Effector memory CD4-positive, alpha-beta T cell (primary cell): ENCODE measurements around the gene SIGMAR1.

ENCODE experiments used
- DNase-seq, 3 donors: peaks; one replicate each; pipeline ENCODE4 v3.0.0-alpha.2; 2020
- H3K27ac ChIP-seq: 2 replicates; pipeline ENCODE4 v1.7.0; 2013; ENCODE audit warnings: mild to moderate bottlenecking, low read length, moderate library complexity; ENCODE audit not compliant: insufficient read depth, poor library complexity, severe bottlenecking
- H3K27me3 ChIP-seq: replicated peaks from 2 replicates; pipeline ENCODE4 v1.7.0; 2013; ENCODE audit warnings: mild to moderate bottlenecking, low read length; ENCODE audit not compliant: insufficient read depth, control insufficient read depth, poor library complexity, severe bottlenecking
- H3K36me3 ChIP-seq: 2 replicates; pipeline ENCODE4 v1.7.0; 2013; ENCODE audit warnings: mild to moderate bottlenecking, low read length, moderate library complexity; ENCODE audit not compliant: control insufficient read depth, insufficient read depth
- H3K4me1 ChIP-seq: 2 replicates; pipeline ENCODE4 v1.7.0; 2013; ENCODE audit warnings: low read length, mild to moderate bottlenecking; ENCODE audit not compliant: control insufficient read depth, insufficient read depth, poor library complexity, severe bottlenecking
- H3K4me3 ChIP-seq: 2 replicates; pipeline ENCODE4 v1.7.0; 2013; ENCODE audit warnings: low read length, low read depth, mild to moderate bottlenecking; ENCODE audit not compliant: insufficient read depth, poor library complexity, severe bottlenecking
- H3K9me3 ChIP-seq: 2 replicates; pipeline ENCODE4 v1.7.0; 2013; ENCODE audit warnings: mild to moderate bottlenecking, low read length, moderate library complexity; ENCODE audit not compliant: control insufficient read depth

The SIGMAR1 gene

DNA sequence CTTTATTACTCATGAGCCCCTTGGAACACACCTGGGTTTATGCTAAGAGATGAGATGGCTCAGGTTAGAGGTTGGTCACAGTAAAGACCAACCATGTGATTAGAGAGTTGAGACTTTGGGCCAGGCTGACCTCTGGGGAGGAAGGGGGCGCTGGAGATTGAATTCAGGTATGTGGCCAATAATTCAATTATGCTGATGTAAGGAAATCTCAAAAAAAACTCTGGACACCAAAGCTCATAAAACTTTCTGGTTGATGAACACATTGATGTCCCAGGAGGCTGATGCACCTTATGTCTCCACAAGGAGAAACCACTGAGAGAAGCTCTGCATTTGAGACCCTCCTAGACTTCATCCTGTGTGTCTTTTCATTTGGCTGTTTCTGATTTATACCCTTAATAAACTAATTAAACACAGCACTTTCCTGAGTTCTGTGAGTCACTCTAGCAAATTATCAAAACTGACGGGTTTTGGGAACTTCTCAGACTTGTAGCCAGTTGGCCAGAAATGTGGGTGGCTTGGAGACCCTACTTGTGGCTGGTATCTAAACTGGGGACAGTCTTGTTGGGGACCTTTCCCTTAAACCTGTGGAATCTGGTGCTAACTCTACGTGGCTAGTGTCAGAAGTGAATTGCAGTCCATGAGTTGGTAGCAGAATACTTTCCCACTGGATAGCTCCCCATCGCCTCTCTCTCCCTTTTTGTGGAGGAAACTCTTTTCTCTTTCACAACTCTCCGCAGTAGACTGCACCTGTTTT, 32.4 kb upstream of the SIGMAR1 start:
- Histone ChIP-seq H3K4me1 (peaks cover 4% of the 10 kb centered on the region), H3K27me3 (no peaks in the 10 kb centered on the region), H3K4me3 (no peak overlapping the region), H3K36me3 (no peaks in the 10 kb centered on the region), H3K9me3 (no peaks in the 10 kb centered on the region), H3K27ac (no peak overlapping the region)
- no peak for DNase-seq

DNA sequence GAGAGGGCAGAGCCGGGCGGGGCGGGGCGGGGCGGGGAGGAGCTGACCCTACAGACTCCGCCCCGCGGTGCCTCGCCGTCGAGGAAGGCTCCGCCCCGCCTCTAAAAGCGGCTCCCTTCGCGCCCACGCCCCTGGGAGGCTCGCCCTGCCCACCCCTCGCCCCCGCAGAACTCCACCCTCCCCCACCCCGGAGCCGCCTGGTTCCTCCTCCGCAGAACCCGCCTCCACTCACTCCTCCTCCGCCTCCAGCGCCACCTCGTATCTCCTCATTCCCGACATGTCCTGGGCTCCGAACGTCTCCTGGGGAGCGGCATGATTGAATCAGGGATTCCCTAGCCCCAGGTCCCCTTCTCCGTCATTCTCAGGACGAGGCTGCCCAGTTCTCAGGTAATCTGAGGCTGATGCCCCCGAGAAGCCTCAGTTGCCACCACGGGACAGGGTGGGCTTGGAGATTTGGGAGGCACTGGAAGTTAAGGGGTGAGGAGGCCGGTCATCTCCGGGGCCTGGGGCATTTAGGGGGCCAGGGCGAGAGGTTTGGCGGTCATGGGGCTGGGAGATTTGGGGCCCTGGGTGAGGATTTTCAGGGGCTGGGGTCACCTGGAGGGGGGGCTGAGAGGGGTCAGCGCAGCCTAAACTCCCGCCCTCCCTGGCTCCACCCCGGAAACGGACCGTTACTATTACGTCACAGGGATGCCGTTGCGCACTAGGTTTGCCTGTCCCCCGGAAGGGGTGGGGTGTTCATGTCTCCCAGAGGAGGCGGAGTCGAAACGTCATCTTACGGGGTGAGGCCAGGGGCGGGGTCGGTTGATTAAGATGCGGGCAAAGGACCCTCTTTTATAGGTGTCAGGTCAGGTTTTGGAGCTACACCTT, 28.0 kb upstream of the SIGMAR1 start:
- Histone ChIP-seq H3K4me3 (peak overlapping the region; percentile 64), H3K27ac (peak overlapping the region; percentile 96), H3K9me3 (no peaks in the 10 kb centered on the region), H3K4me1 (peaks cover 44% of the 10 kb centered on the region), H3K36me3 (peaks cover 3% of the 10 kb centered on the region), H3K27me3 (no peaks in the 10 kb centered on the region)
- peak; percentile 84 to 88 (median 87) for DNase-seq

DNA sequence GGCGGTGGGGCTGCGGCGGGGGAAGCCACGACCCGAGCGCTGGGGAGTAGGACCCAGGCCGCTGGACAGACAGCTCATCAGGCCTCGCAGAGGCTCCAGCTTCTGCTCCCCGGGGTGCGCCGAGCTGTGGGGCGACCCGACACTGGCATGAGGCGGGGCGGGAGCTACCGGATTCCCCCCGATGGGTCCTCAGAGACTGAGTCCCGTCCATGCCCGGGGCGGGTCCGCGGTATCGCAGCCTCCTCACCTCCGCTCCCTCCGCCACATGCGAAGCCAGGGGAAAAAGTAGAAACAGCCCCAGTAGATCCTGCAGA, 27.4 kb upstream of the SIGMAR1 start:
- Histone ChIP-seq H3K4me1 (peaks cover 44% of the 10 kb centered on the region), H3K27me3 (no peaks in the 10 kb centered on the region), H3K4me3 (peak overlapping the region; percentile 53), H3K36me3 (peaks cover 7% of the 10 kb centered on the region), H3K27ac (peak overlapping the region; percentile 72), H3K9me3 (no peaks in the 10 kb centered on the region)
- DNase-seq = no peak

DNA sequence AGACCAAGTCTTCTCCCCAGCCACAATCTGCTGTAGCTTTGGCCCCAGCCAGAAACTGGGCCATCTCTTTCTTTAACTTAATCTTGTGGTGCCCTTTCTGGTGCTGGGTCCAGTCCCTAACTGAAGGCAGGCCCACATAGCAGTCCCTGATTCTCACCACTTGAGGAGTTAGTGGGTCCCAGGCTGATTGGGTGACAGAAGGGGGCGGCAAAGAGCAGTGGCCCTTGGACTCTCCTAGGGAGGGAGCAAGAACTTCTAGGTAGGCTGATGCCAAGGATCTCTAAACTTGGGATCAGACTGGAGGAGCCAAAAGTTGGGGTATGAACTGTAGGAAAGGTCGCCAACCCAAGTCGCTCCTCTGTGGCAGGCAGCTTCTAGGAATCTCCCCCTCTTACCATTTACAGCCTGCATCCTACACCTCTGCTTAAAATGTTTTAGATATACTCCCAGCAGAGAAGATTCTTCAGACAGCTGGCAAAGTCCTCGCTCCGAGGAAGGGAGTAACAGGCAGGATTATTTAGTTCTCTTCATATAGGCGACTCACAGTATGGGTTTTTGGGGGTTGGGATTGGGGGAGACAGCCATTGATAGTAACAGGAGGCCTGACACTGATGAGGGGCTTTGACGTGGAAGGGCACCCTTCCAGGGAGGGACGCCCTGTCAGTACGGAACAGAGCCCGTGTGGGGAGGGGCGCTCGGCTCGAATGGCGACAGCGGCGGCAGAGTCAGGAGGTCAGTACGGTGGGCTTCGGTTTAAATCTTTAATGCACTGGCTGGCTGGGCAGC, 26.9 kb upstream of the SIGMAR1 start:
- peak; percentile 45 to 64 (median 54) for DNase-seq
- Histone ChIP-seq H3K27me3 (no peaks in the 10 kb centered on the region), H3K9me3 (no peaks in the 10 kb centered on the region), H3K4me1 (peaks cover 44% of the 10 kb centered on the region), H3K36me3 (peaks cover 12% of the 10 kb centered on the region), H3K4me3 (peak overlapping the region; percentile 53), H3K27ac (peak overlapping the region; percentile 72)

DNA sequence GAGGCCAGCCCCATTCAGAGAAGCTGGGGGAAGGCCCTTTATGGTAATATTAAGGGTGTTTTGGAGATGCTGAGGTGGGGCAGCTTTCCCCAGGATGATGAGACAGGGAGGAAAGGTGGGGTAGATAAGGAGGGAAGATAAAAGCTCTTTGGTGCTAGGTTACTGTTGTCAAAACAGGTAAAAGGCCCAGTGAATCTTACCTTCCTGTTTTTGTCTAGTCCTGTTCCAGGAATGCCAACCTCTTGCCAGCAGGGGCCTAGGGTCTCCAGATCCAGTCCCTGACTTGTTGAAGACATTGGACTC, 25.7 kb upstream of the SIGMAR1 start:
- H3K4me3 ChIP-seq = no peak overlapping the region
- DNase-seq = peak in 2 of 3 donors; percentile 9 to 24
- H3K9me3 ChIP-seq = no peaks in the 10 kb centered on the region
- peaks cover 12% of the 10 kb centered on the region for H3K36me3 ChIP-seq
- peaks cover 44% of the 10 kb centered on the region for H3K4me1 ChIP-seq
- H3K27ac ChIP-seq = peak overlapping the region; percentile 72
- no peaks in the 10 kb centered on the region for H3K27me3 ChIP-seq

DNA sequence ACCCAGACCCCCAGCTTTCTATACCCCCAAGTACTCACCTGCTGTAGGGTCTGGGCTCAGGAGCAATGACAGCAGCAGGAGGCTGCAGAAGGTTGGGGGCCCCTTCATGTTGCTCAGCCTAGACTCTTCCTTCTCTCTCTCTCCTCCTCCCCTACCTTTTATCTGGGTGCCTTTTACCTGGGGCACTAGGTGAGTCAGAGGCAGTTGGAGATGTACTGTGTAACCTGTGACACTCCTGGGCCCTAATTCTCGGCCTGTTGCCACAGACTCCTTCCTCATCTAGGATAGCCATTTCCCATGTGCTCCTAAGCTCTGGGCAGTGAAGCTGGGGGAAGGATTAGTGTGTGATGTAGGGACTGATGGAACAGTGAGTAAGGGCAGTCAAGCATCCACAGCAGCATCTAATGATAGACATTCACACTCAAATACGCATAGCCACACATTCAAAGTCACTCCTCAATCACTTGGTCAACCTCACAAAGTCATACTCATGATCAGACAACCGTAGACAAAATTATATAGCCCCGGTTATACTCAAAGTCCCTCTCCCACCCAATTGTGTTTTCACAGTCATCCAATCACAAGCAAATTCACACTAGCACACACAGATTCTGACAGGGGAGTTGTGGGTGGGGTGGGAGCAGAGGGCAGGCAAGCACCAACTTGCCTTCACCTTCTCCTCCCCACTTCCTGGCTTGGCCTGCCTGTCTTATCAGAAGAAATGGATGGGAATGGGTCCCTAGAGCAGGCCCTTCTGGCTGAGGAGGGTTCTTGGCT, 25.1 kb upstream of the SIGMAR1 start, which contains the start of gene CCL27:
Gene CCL27 (minus strand): TSS at position 132 of the 777 bp plus-strand sequence. CDS start 24 bp downstream, at position 108.
- no peak for DNase-seq
- Histone ChIP-seq H3K4me1 (peaks cover 44% of the 10 kb centered on the region), H3K27ac (peak within 1 kb of the TSS; percentile 72)

DNA sequence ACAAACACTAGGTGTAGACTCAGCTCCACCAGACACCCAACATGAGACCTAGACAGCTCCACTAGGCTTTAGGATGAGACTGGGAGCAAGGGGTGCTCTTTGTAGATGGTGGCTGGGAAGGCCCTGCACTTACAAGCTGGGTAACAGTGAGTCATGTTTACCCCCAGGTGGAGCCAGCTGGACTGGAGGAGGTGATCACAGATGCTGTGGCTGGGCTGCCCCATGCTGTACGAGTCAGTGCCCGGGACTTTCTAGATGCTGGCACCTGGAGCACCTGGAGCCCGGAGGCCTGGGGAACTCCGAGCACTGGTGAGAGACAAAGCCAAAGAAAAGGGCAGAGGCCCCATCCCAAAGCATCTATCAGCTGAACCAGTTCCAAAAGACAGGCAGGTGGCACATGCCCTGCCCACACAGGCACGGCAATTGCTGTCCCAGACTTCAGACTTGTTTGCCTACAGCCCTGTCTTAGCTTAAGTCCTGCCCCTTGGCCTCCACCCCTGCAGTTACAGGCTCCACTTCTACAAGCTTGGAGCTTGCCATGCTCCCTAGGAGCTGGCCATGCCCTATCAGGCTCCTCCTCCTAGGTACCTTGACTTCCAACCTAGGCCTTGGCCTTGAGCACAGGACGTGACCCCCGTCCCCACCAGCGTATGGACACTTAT, 22.1 kb upstream of the SIGMAR1 start:
- H3K36me3 ChIP-seq = peaks cover 12% of the 10 kb centered on the region
- H3K9me3 ChIP-seq = no peaks in the 10 kb centered on the region
- DNase-seq = no peak
- peaks cover 37% of the 10 kb centered on the region for H3K4me1 ChIP-seq
- no peak overlapping the region for H3K4me3 ChIP-seq
- no peak overlapping the region for H3K27ac ChIP-seq
- no peaks in the 10 kb centered on the region for H3K27me3 ChIP-seq

More for the DNA sequence above, 25.1 kb upstream of the SIGMAR1 start, which contains the start of gene CCL27:
- H3K4me3 ChIP-seq = no peak within 1 kb of the TSS
- H3K27me3 ChIP-seq = no peaks in the 10 kb centered on the region
- peaks cover 12% of the 10 kb centered on the region for H3K36me3 ChIP-seq
- H3K9me3 ChIP-seq = no peaks in the 10 kb centered on the region

DNA sequence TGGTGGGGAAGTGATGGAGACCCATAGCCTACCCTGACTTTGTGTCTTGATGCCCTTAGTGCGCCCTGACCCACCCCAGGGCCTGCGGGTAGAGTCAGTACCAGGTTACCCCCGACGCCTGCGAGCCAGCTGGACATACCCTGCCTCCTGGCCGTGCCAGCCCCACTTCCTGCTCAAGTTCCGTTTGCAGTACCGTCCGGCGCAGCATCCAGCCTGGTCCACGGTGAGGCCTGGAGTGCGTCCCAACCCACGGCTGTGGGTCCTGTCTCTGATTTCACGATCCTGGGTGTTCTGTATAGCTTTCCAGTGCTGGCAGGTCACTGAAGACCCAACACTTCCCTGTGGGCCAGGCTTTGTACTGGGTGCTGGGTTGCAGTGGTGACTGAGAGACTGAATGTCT, 20.9 kb upstream of the SIGMAR1 start:
- Histone ChIP-seq H3K9me3 (no peaks in the 10 kb centered on the region), H3K36me3 (peaks cover 12% of the 10 kb centered on the region), H3K4me3 (no peak overlapping the region), H3K27ac (no peak overlapping the region), H3K4me1 (peaks cover 25% of the 10 kb centered on the region), H3K27me3 (no peaks in the 10 kb centered on the region)
- DNase-seq = no peak

DNA sequence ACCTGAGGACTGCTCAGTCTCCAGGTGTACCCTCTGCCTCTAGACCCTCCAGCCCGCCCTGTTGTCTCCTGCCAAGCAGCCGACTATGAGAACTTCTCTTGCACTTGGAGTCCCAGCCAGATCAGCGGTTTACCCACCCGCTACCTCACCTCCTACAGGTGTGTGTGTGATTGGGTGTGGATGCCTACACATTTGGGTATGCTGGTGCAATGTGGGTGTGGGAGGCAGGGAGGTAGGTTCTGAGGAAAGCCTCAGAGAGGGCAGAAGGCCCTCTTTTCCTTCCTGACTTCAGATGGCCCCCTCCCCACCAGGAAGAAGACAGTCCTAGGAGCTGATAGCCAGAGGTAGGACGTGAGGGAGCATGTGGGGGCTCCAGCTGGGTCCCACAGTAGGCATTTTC, 19.4 kb upstream of the SIGMAR1 start:
- H3K27ac ChIP-seq = no peak overlapping the region
- H3K27me3 ChIP-seq = no peaks in the 10 kb centered on the region
- DNase-seq = no peak
- peaks cover 21% of the 10 kb centered on the region for H3K4me1 ChIP-seq
- H3K4me3 ChIP-seq = no peak overlapping the region
- H3K36me3 ChIP-seq = peaks cover 12% of the 10 kb centered on the region
- no peaks in the 10 kb centered on the region for H3K9me3 ChIP-seq
